SHP77 treated with DMSO at 0.1 percent for 48 hours (cell line): ENCODE data around the gene CREBZF.
"Not testable (repeated sequence)": the region's sequence is repeated elsewhere in the genome, so short reads cannot be mapped to it uniquely, and the experiment has no call there.

ENCODE experiments used
- DNase-seq: peaks from one replicate; lab custom pipeline; 2025; lab: John Stamatoyannopoulos, UW

Gene CREBZF

DNA sequence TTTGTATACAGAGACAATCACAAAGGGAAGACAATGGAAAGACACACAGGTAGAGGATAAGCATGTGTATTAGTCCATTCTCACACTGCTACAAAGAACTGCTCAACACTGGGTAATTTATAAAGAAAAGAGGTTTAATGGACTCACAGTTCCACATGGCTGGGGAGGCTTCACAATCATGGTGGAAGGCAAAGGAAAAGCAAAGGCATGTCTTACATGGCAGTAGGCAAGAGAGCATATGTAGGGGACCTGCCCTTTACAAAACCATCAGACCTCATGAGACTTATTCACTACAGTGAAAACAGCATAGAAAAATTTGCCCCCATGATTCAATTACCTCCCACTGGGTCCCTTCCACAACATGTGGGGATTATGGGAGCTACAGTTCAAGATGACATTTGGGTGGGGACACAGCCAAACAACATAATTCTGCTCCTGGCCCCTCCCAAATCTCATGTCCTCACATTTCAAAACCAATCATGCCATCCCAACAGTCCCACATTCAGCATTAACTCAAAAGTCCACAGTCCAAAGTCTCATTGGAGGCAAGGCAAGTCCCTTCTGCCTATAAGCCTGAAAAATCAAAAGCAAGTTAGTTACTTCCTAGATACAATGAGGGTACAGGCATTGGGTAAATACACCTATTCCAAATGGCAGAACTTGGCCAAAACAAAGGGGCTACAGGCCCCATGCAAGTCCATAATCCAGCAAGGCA, 6.2 kb upstream of the CREBZF start:
- not testable (repeated sequence) for DNase-seq

DNA sequence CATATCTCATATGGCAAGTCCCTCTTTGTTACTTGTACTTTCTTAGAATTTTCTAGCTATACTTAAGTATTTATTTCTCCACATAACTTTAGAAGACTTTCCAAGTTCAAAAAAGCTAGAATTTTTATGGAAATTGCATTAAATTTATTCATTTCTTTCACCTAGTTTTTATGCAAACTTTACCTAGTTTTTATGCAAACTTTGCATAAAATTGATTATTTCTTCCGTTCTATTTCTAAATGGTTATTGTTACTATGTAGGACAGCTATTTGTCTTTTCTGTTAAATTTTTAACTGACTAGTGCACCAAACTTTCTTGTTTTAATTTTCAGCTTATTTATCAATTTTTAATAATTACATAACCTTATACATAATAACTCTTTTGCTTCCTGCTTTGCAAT, 3.2 kb upstream of the CREBZF start:
- no peak for DNase-seq

DNA sequence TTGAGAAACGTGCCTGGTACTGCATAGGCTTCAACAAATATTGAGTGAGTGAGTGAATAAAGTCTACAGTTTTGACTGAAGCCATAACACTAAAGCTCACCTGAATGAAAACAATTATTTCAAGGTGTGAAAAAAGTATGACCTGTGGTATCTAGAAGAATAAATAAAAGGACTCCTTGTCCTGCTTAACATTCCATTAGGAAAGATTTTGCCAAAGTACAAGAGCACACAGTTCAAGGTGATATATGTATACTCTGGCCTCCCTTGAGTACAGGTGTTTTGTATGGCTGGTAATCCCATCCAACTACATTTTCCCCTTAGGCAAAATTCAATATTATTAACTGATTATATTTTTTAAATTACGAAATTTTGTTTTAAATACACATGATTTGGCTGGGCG, 1.8 kb upstream of the CREBZF start:
- DNase-seq: no peak

- no peak for DNase-seq
These were observed 804 bp upstream of the CREBZF start for GRCh38 chr11:85665733-85666132.

GRCh38 chr11:85663753-85664614, 945 bp downstream of the CREBZF start:
- no peak for DNase-seq

DNA sequence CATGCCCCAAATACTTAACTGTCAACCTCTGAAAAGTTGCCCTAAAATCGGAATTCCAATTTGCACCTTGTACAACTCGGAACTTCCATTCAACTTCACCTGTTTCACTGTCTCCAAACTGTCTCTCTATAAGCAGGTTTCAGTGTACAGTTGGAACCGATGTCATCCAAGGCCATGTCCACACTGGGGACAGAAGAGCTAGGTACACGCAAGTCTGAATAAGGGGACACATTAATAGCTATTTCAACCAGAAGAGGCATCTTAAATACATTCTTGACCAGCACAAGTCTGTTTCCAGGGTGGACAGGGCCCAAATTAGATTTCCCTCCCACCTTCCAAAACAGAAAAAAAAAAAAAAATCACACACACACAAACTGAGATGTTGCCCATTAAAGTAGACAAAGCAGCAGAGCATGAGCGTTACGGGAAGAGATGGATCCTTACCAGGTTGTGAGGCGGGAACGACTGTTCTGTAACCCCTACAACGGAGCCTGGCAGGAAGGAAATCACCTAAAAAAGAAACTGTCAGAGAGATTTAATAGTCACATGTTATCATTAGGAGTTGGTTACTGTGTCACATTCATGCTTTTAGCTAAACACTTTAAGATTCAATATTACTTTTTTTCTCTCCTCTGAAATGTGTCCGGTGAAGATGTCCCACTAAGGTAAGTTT, 1.7 kb downstream of the CREBZF start:
- DNase-seq: no peak

DNA sequence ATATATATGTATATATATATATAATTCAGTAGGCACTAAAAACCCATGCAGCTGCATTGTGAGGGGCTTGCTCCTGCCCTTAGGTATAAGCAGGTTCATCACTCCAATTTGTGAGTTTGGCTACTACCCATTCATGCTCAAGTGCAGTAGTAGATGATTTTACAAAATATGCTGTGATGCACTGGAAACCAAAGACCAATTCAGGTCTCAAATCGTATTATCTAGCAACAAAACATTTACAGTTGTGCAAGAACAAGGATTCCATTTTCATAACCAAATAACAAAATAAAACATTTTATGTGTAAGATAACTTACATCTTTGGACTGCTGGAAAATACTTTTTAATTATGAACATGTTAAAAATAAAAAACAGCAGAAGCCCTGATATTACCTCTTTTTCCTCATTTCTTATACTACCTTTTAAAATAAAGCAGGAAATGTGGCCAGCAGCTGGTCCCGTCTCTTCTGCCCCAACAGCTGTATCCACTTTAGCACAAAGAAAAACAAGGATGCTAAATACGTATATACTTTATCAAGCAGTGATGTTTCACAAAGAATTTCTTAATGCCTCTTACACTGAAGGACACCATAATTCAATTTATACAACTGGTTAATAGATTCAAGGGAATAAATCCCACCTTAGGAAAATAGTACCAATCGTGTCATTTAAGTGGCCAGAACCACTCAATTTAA, 2.8 kb downstream of the CREBZF start:
- no peak for DNase-seq

DNA sequence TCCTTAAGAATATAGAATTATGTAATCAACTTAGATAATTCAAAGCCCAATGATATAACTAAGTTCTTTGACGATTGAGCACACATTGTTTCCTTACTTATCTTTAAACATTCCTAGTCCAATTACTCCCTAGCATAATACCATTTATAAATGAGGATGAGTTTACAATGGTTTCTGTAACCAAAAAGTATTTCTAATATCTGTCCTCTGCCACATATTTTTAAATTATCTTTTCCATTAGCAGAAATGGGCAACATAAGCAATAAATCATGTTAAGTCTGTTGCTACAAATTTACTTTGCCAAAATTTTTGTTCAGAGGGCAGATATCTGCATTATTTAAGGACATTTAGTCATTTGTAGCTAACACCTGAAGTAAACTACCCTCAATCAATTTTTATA, 6.7 kb downstream of the CREBZF start:
- DNase-seq: no peak

DNA sequence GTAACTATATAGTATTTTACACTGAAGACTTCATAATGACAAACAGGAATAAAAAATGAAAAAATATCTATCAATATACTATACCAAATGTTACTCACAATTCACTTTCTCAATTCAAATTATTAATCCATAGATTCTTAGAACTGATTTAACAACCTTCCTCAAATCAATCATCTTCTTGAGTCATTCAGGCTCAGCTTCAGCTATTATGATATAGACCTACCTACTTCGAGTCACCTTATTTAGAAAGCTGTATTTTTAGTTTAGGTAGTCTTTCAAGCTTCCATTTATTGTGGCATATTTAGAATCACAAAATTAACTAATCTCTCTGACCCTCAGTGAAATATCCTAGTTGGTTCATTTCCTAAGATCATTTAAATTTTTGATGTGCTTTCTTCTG, 8.2 kb downstream of the CREBZF start:
- DNase-seq: no peak

- not testable (repeated sequence) for DNase-seq
These were observed 10.6 kb downstream of the CREBZF start for GRCh38 chr11:85654343-85654742.

GRCh38 chr11:85652786-85653447, 12.0 kb downstream of the CREBZF start:
- DNase-seq: no peak

GRCh38 chr11:85651118-85651517, 13.8 kb downstream of the CREBZF start:
- DNase-seq: no peak

GRCh38 chr11:85647604-85648299, 17.2 kb downstream of the CREBZF start, which contains the start of gene TMEM126A:
Gene TMEM126A, plus strand, starts transcription at chr11:85647967. Its CDS starts 2,289 bp downstream, at chr11:85650256.
- DNase-seq: peak; percentile 89

DNA sequence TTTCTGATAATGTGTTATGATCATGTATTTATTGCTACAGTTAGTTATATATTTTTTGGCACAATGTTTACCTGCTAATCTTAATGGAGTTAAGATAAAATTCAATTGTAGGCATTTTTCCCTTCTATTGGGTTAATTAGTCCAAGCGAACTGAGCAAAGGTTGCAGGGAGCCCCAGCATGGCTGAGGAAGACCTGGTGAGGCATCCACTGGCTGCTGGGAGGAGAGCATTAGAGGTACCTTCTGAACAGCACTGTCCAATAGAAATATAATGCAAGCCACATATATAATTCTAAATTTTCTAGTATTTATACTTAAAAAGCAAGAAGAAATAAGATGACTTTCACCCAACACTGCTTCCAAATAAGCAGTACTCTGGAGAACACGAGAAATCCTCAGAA, 17.9 kb downstream of the CREBZF start:
- no peak for DNase-seq

DNA sequence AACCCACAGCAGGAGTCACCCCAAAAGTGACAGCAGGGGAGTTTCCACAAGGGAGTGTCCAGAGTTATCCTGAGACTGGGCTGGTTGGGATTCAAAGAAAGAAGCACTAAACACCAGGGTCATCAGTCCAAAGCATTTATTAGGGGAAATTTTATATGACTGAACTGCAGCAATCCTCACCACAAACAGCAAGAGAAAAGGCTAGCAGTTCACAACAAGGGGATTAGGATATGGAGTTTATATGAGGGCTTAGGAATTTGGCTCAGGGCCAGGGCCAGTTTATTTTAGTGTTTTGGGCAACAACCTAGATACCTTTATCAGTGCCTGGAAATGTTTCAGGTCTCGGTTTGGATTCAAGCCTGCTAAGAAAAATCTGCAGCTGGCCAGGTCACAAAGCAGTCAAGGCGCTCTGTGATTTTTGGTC, 21.7 kb downstream of the CREBZF start:
- DNase-seq: no peak

- DNase-seq: no peak
These were observed 30.2 kb downstream of the CREBZF start for GRCh38 chr11:85634747-85635146.

- no peak for DNase-seq
These were observed 36.1 kb downstream of the CREBZF start for GRCh38 chr11:85628771-85629341.

- peak; percentile 97 for DNase-seq
These were observed 36.7 kb downstream of the CREBZF start, which contains the start of gene TMEM126B for GRCh38 chr11:85627998-85628770. Gene TMEM126B, plus strand, starts transcription at chr11:85628593. Its CDS starts 15 bp downstream, at chr11:85628608.

- DNase-seq: no peak
These were observed 37.5 kb downstream of the CREBZF start, which contains the start of gene DLG2 for GRCh38 chr11:85627332-85627997. Gene DLG2, minus strand, starts transcription at chr11:85627344.
